GM23248 (cell line): Measurements from ENCODE around the gene MYO9A. TPM values are rescaled to one million over a fixed set of nuclear protein-coding genes. Genes with fewer than 3 reads are reported as not detected.

Source experiments
- DNase-seq: peaks from one replicate; pipeline ENCODE4 v3.0.0-alpha.2; 2015
- H2AFZ ChIP-seq: fragments of 200-600 bp; sonication (generic); 2 replicates; pipeline ENCODE4 v1.6.1; 2016; ENCODE audit warnings: antibody characterized with exemption
- H3F3A ChIP-seq: fragments of 200-600 bp; sonication (generic); 2 replicates; pipeline ENCODE4 v1.6.1; 2016; ENCODE audit warnings: mild to moderate bottlenecking, antibody characterized with exemption, mixed run types; ENCODE audit not compliant: insufficient read depth
- H3K27ac ChIP-seq: fragments of 200-600 bp; sonication (generic); 2 replicates; pipeline ENCODE4 v1.5.1; 2016; ENCODE audit warnings: mild to moderate bottlenecking
- H3K27me3 ChIP-seq: fragments of 200-600 bp; sonication (generic); replicated peaks from 2 replicates; pipeline ENCODE4 v1.6.1; 2016; ENCODE audit warnings: mild to moderate bottlenecking; ENCODE audit not compliant: insufficient read depth
- H3K36me3 ChIP-seq: fragments of 200-600 bp; sonication (generic); 2 replicates; pipeline ENCODE4 v1.6.1; 2016; ENCODE audit warnings: low read depth, mild to moderate bottlenecking
- H3K4me1 ChIP-seq: fragments of 200-600 bp; sonication (generic); 2 replicates; pipeline ENCODE4 v1.6.1; 2016; ENCODE audit warnings: mild to moderate bottlenecking; ENCODE audit not compliant: insufficient read depth
- H3K4me2 ChIP-seq: fragments of 200-600 bp; sonication (generic); one replicate; pipeline ENCODE4 v1.6.1; 2016; ENCODE audit warnings: mild to moderate bottlenecking; ENCODE audit not compliant: unreplicated experiment
- H3K4me3 ChIP-seq: fragments of 200-600 bp; sonication (generic); 2 replicates; pipeline ENCODE4 v1.5.1; 2016; ENCODE audit warnings: mild to moderate bottlenecking
- H3K79me2 ChIP-seq: fragments of 200-600 bp; sonication (generic); 2 replicates; pipeline ENCODE4 v1.6.1; 2016; ENCODE audit warnings: mild to moderate bottlenecking; ENCODE audit not compliant: insufficient read depth
- H3K9ac ChIP-seq: fragments of 200-600 bp; sonication (generic); 2 replicates; pipeline ENCODE4 v1.6.1; 2016; ENCODE audit warnings: mild to moderate bottlenecking
- H3K9me2 ChIP-seq: fragments of 200-600 bp; sonication (generic); 2 replicates; pipeline ENCODE4 v1.6.1; 2016; ENCODE audit warnings: mixed run types, mild to moderate bottlenecking, moderate library complexity; ENCODE audit not compliant: insufficient read depth
- H3K9me3 ChIP-seq: fragments of 200-600 bp; sonication (generic); one replicate; pipeline ENCODE4 v1.6.1; 2017; ENCODE audit warnings: low read depth
- H4K20me1 ChIP-seq: fragments of 200-600 bp; sonication (generic); 2 replicates; pipeline ENCODE4 v1.6.0; 2016; ENCODE audit not compliant: insufficient read depth
- EZH2 ChIP-seq: fragments of 200-600 bp; sonication (generic); IDR thresholded peaks from 2 replicates; pipeline ENCODE4 v1.6.1; 2018; ENCODE audit warnings: antibody characterized with exemption, mild to moderate bottlenecking; ENCODE audit not compliant: insufficient read depth, poor library complexity, severe bottlenecking
- EZH2phosphoT487 ChIP-seq: fragments of 200-600 bp; sonication (generic); IDR thresholded peaks from 2 replicates; pipeline ENCODE4 v1.6.1; 2018; ENCODE audit warnings: antibody characterized with exemption, moderate library complexity, mild to moderate bottlenecking, low read depth; ENCODE audit not compliant: insufficient read depth
- WGBS, 2 experiments: methylation state at CpG; one replicate each; pipeline ENCODE4 v1.1.6; 2015 to 2017; ENCODE audit warnings: low lambda C conversion rate in 2 of 2, low coverage in 1 of 2; ENCODE audit errors: missing lambda C conversion rate in 2 of 2; 5-methylcytosine and 5-hydroxymethylcytosine counted together
- in situ Hi-C: fragments of 300-500 bp; cut with MboI; formaldehyde crosslinking; loops from 2 replicates; pipeline ENCODE4 v1.15.0; 2020
- polyA plus RNA-seq: library from polyadenylated mRNA; unstranded; fragments of >200 nt; fragmentation: Nextera tagmentation; extraction: Ambion mirVana; gene quantifications from 2 replicates; pipeline ENCODE4 v1.2.1, GENCODE V29; 2016
- total RNA-seq: library from RNA; depleted of rRNA; stranded (reverse); fragments of >200 nt; shearing (Covaris generic); gene quantifications from 2 replicates; pipeline ENCODE4 v1.2.3, GENCODE V29; 2014

MYO9A gene
- total and polyA plus RNA-seq, 2 experiments from 2014 or later = 10.6 to 20.4 TPM

- no peaks in the 10 kb centered on the region for H3K4me1 ChIP-seq
- H2AFZ ChIP-seq = no peak overlapping the region
- no peak overlapping the region for H3K4me2 ChIP-seq
- H3K36me3 ChIP-seq = no peaks in the 10 kb centered on the region
- no peak for DNase-seq
- H3K4me3 ChIP-seq = no peak overlapping the region
- H4K20me1 ChIP-seq = no peaks in the 10 kb centered on the region
- H3F3A ChIP-seq = no peaks in the 10 kb centered on the region
- 0 to 9% methylated on average over 1 of the region's 1 CpG for WGBS, 2 experiments
- H3K9me3 ChIP-seq = no peaks in the 10 kb centered on the region
- TF ChIP-seq EZH2 (no peak), EZH2phosphoT487 (no peak)
- H3K27me3 ChIP-seq = no peaks in the 10 kb centered on the region
- no peaks in the 10 kb centered on the region for H3K9me2 ChIP-seq
- no peak overlapping the region for H3K9ac ChIP-seq
- in situ Hi-C loops = no loop called here
- H3K27ac ChIP-seq = no peak overlapping the region
- peaks cover 6% of the 10 kb centered on the region for H3K79me2 ChIP-seq
Measured at GRCh38 chr15:72124218-72124617, 6.3 kb upstream of the MYO9A start.

GRCh38 chr15:72117486-72118016 lies 399 bp downstream of the MYO9A start:
- H3K9me2 ChIP-seq = no peaks in the 10 kb centered on the region
- TF ChIP-seq EZH2phosphoT487 (no peak), EZH2 (no peak)
- H3K79me2 ChIP-seq = peaks cover 60% of the 10 kb centered on the region
- H3K4me2 ChIP-seq = peak overlapping the region; percentile 97
- 0 to 1% methylated on average over 11 to 42 of the region's 59 CpGs for WGBS, 2 experiments
- peak overlapping the region; percentile 95 for H3K4me3 ChIP-seq
- no peaks in the 10 kb centered on the region for H3K9me3 ChIP-seq
- no peaks in the 10 kb centered on the region for H3K36me3 ChIP-seq
- H4K20me1 ChIP-seq = 0 out of 2 replicates have a peak, but pooled peaks cover 7% of the 10 kb centered on the region
- peak overlapping the region; percentile 97 for H3K27ac ChIP-seq
- in situ Hi-C loops = no loop called here
- H3K4me1 ChIP-seq = peaks cover 21% of the 10 kb centered on the region
- H3K9ac ChIP-seq = peak overlapping the region; percentile 96
- DNase-seq = peak; percentile 95
- H3F3A ChIP-seq = peaks cover 8% of the 10 kb centered on the region; the same call in 1 of the 2 replicates
- H2AFZ ChIP-seq = peak overlapping the region; percentile 83
- no peaks in the 10 kb centered on the region for H3K27me3 ChIP-seq

- Histone ChIP-seq H3K27me3 (no peaks in the 10 kb centered on the region), H2AFZ (peak overlapping the region; percentile 83), H3K36me3 (no peaks in the 10 kb centered on the region), H3K4me2 (peak overlapping the region; percentile 97), H3K9me2 (no peaks in the 10 kb centered on the region), H4K20me1 (0 out of 2 replicates have a peak, but pooled peaks cover 7% of the 10 kb centered on the region), H3F3A (peaks cover 8% of the 10 kb centered on the region; the same call in 1 of the 2 replicates), H3K4me1 (peaks cover 24% of the 10 kb centered on the region), H3K4me3 (peak overlapping the region; percentile 95), H3K9me3 (no peaks in the 10 kb centered on the region), H3K9ac (peak overlapping the region; percentile 96), H3K27ac (peak overlapping the region; percentile 97), H3K79me2 (peaks cover 66% of the 10 kb centered on the region)
- DNase-seq = peak; percentile 59
- 0 to 1% methylated on average over 24 of the region's 24 CpGs for WGBS, 2 experiments
- in situ Hi-C loops = no loop called here
- no peak for TF ChIP-seq EZH2phosphoT487
- TF ChIP-seq EZH2 = no peak
Measured at GRCh38 chr15:72116731-72117485, 1.0 kb downstream of the MYO9A start.

GRCh38 chr15:72113347-72114031 lies 4.5 kb downstream of the MYO9A start:
- TF ChIP-seq EZH2 = no peak
- TF ChIP-seq EZH2phosphoT487 = no peak
- no peaks in the 10 kb centered on the region for H3K27me3 ChIP-seq
- peaks cover 24% of the 10 kb centered on the region for H3K4me1 ChIP-seq
- H4K20me1 ChIP-seq = 0 out of 2 replicates have a peak, but pooled peaks cover 7% of the 10 kb centered on the region
- 64 to 71% methylated on average over 4 of the region's 4 CpGs for WGBS, 2 experiments
- H2AFZ ChIP-seq = no peak overlapping the region
- in situ Hi-C loops = no loop called here
- peaks cover 88% of the 10 kb centered on the region for H3K79me2 ChIP-seq
- no peak overlapping the region for H3K4me3 ChIP-seq
- H3K9ac ChIP-seq = no peak overlapping the region
- H3K9me3 ChIP-seq = no peaks in the 10 kb centered on the region
- no peak overlapping the region for H3K4me2 ChIP-seq
- peak; percentile 49 for DNase-seq
- H3K27ac ChIP-seq = peak overlapping the region; percentile 36; the same call in 1 of the 2 replicates
- H3K36me3 ChIP-seq = no peaks in the 10 kb centered on the region
- no peaks in the 10 kb centered on the region for H3K9me2 ChIP-seq
- peaks cover 8% of the 10 kb centered on the region; the same call in 1 of the 2 replicates for H3F3A ChIP-seq
